ENCODE results near the gene EHD3. TPM values are rescaled to one million over a fixed set of nuclear protein-coding genes. Genes with fewer than 3 reads are reported as not detected.

The EHD3 gene
- 1 to 10 TPM; 1.7 to 1.9 TPM for total RNA-seq

DNA sequence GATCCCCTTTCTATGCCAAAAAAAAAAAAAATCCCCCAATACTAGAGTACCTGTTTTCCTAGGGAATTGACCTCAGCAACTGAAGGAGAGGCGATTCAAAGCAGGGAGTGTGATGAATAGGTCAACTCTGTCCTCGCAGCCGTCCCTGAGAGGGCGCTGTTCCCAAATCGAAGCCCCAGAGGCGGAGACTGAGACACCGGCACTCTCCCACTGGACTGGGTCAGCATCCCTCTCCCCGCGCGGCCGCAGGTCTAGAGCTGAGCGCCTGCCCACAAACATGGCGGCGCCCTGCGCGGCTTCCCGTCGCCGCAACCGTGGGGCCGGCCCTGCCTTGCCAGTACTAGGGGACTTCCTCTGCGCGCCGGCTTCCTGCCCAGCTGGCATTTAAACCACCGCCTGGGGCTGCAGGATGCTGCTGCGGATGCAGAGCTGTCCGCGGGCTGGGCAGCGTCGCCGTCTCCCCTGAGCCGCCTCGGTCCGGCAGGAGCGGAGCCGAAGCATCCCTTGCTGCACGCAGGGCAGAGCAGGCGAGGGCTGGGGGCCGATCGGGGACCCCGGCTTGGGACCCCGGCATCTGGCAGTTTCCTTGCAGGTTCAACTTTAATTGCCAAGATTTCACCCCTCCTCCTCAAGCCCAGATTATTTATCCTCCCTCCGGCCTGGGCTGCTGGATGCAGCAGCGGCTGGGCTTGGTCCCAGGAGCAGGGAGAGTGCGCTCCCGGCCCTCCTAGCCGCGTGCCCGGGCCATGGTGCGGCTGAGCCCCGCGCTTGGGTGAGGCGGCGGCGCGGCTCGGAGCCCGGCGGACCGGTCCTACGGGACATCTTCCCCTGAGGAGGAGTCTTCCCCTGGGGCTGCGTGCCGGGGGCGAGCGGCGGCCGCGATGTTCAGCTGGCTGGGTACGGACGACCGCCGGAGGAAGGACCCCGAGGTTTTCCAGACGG lies at the start of gene EHD3:
Gene EHD3, plus strand, starts transcription at position 412 of the 942 bp plus-strand sequence. Its CDS starts 470 bp downstream, at position 882.
- POLR2A ChIA-PET = no interaction called here

GRCh38 chr2:31187166-31187565 lies 46.8 kb upstream of the EHD3 start:
- ChIA-PET CTCF (no interaction called here), POLR2A (no interaction called here)

More for the DNA sequence above, at the start of gene EHD3:
- CTCF ChIA-PET = interaction anchor here (1.0 to 1.3 kb wide), 3 partner anchors 64 to 99 kb away, joined by 3 to 4 read pairs (median 3); no protein-coding TSS in a partner anchor

DNA sequence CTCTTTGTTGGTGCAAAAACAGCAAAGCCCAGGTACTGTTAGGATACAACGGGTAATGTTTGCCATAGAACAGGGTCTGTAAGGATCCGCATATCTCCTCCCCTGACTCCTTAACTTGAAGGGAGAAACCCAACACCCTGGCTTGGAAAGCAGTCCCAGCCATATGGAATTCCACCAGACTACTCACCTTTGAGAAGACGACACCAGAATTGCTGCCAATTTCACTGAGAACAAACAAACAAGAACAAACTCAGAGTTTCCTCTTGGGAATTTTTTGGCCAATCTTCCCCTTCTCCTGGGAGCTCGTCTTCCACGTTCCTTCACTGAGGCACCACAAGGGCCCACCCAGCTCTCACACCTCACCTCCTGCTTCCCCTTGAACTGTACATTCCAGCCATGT lies 45.8 kb upstream of the EHD3 start:
- POLR2A ChIA-PET = no interaction called here
- CTCF ChIA-PET = no interaction called here

DNA sequence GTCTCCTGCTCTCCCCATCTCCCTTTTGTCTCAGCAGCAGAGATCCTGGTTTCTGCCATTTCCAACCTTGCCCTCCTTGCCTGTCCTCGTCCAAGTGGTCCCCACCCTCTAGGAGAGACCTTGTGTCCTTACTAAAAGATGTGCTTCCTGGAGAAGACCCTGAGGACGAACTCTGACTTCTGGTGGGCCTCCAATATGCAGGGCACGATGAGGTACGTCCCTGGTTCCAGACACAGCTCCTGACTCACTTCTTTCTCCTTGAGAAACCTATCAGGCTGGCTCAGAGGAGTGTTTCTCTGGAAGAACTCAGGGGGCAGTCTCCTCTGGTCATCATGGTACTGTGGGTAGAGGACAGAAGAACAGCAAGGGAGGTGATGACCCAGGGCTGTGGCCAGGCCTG lies 44.8 kb upstream of the EHD3 start:
- CTCF ChIA-PET = no interaction called here
- POLR2A ChIA-PET = no interaction called here

DNA sequence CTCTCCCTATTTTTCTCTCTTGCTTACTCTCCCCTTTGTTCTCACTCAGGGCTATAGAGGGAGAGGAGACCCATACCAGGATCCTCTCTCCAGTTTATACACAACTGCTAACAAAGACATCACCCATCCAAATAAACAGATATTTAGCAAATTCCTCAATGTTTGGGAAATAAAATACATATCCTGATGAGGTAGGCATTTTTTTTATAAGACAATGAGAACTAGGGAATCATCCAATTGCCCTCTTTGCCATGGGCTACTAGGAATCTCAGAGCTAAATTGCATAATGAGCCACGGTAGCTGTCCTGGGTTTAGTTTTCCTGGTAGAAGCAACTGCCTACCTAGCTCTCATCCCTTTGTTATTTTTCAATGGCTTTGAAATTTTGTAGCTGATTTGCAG lies 43.8 kb upstream of the EHD3 start:
- POLR2A ChIA-PET = no interaction called here
- CTCF ChIA-PET = no interaction called here

GRCh38 chr2:31191931-31192330 lies 42.0 kb upstream of the EHD3 start:
- ChIA-PET CTCF (interaction anchor here (0.7 kb wide), 1 partner anchor 508 kb away, joined by 3 read pairs; no protein-coding TSS in a partner anchor), POLR2A (no interaction called here)

- ChIA-PET POLR2A (no interaction called here), CTCF (no interaction called here)
Measured at GRCh38 chr2:31192396-31192795, 41.6 kb upstream of the EHD3 start.

DNA sequence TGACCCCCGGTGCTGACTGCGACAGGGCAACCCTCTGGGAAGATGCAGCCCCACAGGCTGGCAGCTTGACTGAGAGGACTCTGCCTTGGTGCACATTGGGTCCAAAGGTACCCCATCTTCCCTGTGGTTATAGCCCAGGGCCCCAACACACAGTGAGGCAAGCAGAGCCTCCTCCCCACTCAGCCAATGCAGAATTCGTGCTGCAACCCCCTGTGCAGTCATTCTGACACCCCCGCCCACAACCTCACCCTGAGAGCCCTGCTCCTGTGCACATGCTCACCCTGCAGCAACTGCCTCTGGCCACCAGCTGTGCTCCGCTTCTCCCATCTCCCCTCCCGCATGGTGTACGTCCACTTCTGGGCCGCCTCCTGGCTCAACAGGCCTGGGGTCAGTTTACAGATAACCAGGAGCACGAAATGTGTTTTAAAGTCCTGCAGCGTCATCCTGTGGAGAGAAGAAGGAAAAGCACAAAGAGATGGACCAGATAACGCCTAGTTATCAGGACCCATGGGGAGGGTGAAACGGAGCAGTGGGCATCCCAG lies 41.0 kb upstream of the EHD3 start:
- CTCF ChIA-PET = interaction anchor here (0.8 kb wide), 1 partner anchor 30 kb away, joined by 3 read pairs; no protein-coding TSS in a partner anchor
- POLR2A ChIA-PET = no interaction called here

- ChIA-PET POLR2A (no interaction called here), CTCF (interaction anchor here (0.8 kb wide), 1 partner anchor 29 kb away, joined by 3 read pairs; no protein-coding TSS in a partner anchor)
Measured at GRCh38 chr2:31193806-31194205, 40.1 kb upstream of the EHD3 start.

GRCh38 chr2:31196622-31197021 lies 37.3 kb upstream of the EHD3 start:
- CTCF ChIA-PET = no interaction called here
- POLR2A ChIA-PET = no interaction called here

DNA sequence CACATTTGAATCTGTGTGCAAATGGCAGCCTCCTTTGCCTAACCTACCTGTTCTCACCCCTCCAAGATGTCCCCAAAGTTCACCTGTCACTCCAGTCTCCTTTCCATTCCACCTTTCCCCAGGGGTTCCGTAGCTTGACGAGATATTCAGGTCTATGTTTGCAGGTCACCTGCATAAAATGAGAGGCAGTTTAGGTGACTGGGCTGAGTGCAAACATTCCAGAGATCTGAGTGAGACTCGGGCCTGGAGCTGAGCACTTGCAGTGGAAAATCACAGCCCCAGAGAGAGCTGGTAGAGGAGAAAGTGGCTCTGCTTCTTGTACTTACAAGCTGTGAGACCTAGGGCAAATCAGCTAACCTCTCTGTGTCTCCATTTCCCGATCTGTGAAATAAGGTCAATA lies 36.8 kb upstream of the EHD3 start:
- POLR2A ChIA-PET = no interaction called here
- CTCF ChIA-PET = no interaction called here

- ChIA-PET CTCF (no interaction called here), POLR2A (no interaction called here)
Measured at GRCh38 chr2:31197669-31198068, 36.3 kb upstream of the EHD3 start.

DNA sequence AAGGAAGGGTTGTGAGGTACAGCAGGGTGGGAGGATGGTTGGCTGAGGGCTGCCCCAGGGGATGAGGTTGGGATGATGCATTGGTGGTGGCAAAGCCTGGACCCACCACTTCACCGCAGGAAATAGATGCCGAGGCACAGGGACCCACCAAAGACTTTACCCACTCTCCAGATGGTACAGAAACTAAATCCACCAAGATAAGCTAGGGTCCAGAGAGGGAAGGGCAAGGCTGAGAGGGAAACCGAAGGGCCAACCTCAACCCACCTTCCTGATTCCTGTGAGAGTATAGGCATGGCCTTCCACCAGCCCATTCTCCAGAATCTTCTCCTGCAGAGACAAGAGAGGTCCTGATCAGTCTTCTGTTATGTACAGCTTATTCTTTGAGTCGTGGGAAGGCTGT lies 34.7 kb upstream of the EHD3 start:
- ChIA-PET CTCF (interaction anchor here (1.1 kb wide), 1 partner anchor 29 kb away, joined by 3 read pairs; no protein-coding TSS in a partner anchor), POLR2A (no interaction called here)

DNA sequence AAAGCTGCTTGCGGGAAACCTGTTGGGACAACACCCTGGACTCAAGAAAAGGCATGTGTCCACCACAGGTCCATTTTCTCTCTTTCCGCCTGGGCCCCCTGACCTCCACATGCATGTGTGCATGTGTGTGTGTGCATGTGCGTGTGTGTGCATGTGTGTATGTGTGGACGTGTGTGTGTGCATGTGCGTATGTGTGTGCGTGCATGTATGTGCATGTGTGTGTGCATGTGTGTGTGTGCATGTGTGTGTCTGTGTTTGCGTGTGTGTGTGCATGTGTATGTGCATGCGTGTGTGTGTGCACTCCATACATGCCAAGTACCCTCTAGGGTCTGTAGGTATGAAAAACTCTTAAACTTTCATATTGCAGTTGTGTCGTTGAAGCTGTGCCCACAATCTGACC lies 33.0 kb upstream of the EHD3 start:
- POLR2A ChIA-PET = no interaction called here
- CTCF ChIA-PET = no interaction called here

DNA sequence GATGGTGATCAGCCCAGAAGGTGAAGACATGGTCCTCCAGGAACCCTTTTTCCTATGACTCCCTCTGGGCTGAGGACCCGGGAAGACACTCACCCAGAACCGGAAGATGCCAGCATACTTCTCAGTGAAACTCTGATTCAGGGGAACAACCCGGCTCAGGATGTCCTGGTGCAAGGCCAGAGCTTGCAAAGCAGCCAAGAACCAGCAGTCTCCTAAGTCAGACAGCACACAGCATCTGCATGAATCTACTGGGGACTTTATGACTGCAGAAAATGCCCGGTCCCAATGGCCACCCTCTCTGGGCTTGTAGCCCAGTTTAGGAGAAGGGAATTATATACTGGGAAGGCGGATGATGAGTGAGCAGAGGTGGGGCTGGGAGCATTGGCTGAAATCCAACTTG lies 31.9 kb upstream of the EHD3 start:
- ChIA-PET POLR2A (no interaction called here), CTCF (no interaction called here)

- POLR2A ChIA-PET = no interaction called here
- CTCF ChIA-PET = no interaction called here
Measured at GRCh38 chr2:31202833-31203232, 31.1 kb upstream of the EHD3 start.

- CTCF ChIA-PET = no interaction called here
Measured at GRCh38 chr2:31203916-31204315, 30.0 kb upstream of the EHD3 start.

GRCh38 chr2:31204783-31205182 lies 29.2 kb upstream of the EHD3 start:
- ChIA-PET POLR2A (no interaction called here), CTCF (no interaction called here)

More at GRCh38 chr2:31203916-31204315, 30.0 kb upstream of the EHD3 start:
- POLR2A ChIA-PET = no interaction called here

GRCh38 chr2:31205186-31205585 lies 28.8 kb upstream of the EHD3 start:
- ChIA-PET CTCF (no interaction called here), POLR2A (no interaction called here)

GRCh38 chr2:31205613-31206012 lies 28.3 kb upstream of the EHD3 start:
- POLR2A ChIA-PET = no interaction called here
- CTCF ChIA-PET = no interaction called here

- CTCF ChIA-PET = no interaction called here
- POLR2A ChIA-PET = no interaction called here
Measured at GRCh38 chr2:31207790-31208189, 26.2 kb upstream of the EHD3 start.
